Lower lobe of right lung (tissue), 2 donors: ENCODE data around the gene ARHGEF28. TPM values are rescaled to one million over a fixed set of nuclear protein-coding genes. Genes with fewer than 3 reads are reported as not detected.
A peak's percentile ranks its signal among the peaks of the same experiment; 100 is the strongest.

Experiments
- ATAC-seq, 2 donors: fragments of 200-7000 bp; cut with Tn5 transposase; one replicate each; pipeline ENCODE4 v1.9.1; 2020 to 2022; ENCODE audit warnings: mild to moderate bottlenecking in 2 of 2, moderate library complexity in 2 of 2
- DNase-seq: peaks from one replicate; pipeline ENCODE4 v3.0.0-alpha.2; 2020
- H3K27ac ChIP-seq: fragments of 200-600 bp; one replicate; pipeline ENCODE4 v1.8.0; 2022
- H3K27me3 ChIP-seq: fragments of 200-600 bp; one replicate; pipeline ENCODE4 v1.8.0; 2022; ENCODE audit warnings: low read depth
- H3K36me3 ChIP-seq: fragments of 200-600 bp; one replicate; pipeline ENCODE4 v1.8.0; 2022; ENCODE audit warnings: mild to moderate bottlenecking
- H3K4me1 ChIP-seq: fragments of 200-600 bp; one replicate; pipeline ENCODE4 v1.8.0; 2022
- H3K4me3 ChIP-seq: fragments of 200-600 bp; one replicate; pipeline ENCODE4 v1.8.0; 2022; ENCODE audit warnings: mild to moderate bottlenecking
- H3K9me3 ChIP-seq: fragments of 200-600 bp; one replicate; pipeline ENCODE4 v1.8.0; 2022
- CTCF ChIP-seq: fragments of 200-600 bp; IDR thresholded peaks from one replicate; pipeline ENCODE4 v1.8.0; 2022; ENCODE audit warnings: antibody characterized with exemption, mild to moderate bottlenecking
- intact Hi-C: fragments of 100-400 bp; cut with DNase I; formaldehyde crosslinking; loops from one replicate; pipeline ENCODE4 v1.11.0; 2022
- total RNA-seq: library from RNA; stranded (reverse); fragmentation: NEBNext Ultra II Directional; extraction: Animal tissue kit (Norgen Biotek cat#: 25700); gene quantifications from one replicate; pipeline ENCODE4 v1.2.1, GENCODE V29; 2021
- donor health status: DM: no; HTN: yes; CAD: no; lungs with severe emphysema.

The ARHGEF28 gene
- total RNA-seq, 1 donor from 2014 or later, result 30.4 TPM

- ATAC-seq, result no peak
- H3K36me3 ChIP-seq, result no peaks in the 10 kb centered on the region
Observed at GRCh38 chr5:73774924-73775323, 148.9 kb downstream of the ARHGEF28 start.

GRCh38 chr5:73776405-73776804, 150.4 kb downstream of the ARHGEF28 start:
- Histone ChIP-seq H3K27ac (no peak overlapping the region), H3K9me3 (no peaks in the 10 kb centered on the region), H3K4me1 (peaks cover 9% of the 10 kb centered on the region), H3K36me3 (no peaks in the 10 kb centered on the region), H3K4me3 (no peak overlapping the region), H3K27me3 (no peaks in the 10 kb centered on the region)
- DNase-seq (no peak), ATAC-seq (no peak)
- intact Hi-C loops, result no loop called here
- no peak for TF ChIP-seq CTCF

More at GRCh38 chr5:73774924-73775323, 148.9 kb downstream of the ARHGEF28 start:
- H3K4me3 ChIP-seq, result no peak overlapping the region
- intact Hi-C loops, result no loop called here
- TF ChIP-seq CTCF, result no peak
- H3K27ac ChIP-seq, result no peak overlapping the region
- no peaks in the 10 kb centered on the region for H3K27me3 ChIP-seq
- H3K9me3 ChIP-seq, result no peaks in the 10 kb centered on the region
- H3K4me1 ChIP-seq, result peaks cover 7% of the 10 kb centered on the region
- no peak for DNase-seq

GRCh38 chr5:73777192-73777591, 151.2 kb downstream of the ARHGEF28 start:
- Histone ChIP-seq H3K4me3 (no peak overlapping the region), H3K27ac (no peak overlapping the region), H3K36me3 (no peaks in the 10 kb centered on the region), H3K4me1 (peaks cover 9% of the 10 kb centered on the region), H3K27me3 (no peaks in the 10 kb centered on the region), H3K9me3 (no peaks in the 10 kb centered on the region)
- DNase-seq (no peak), ATAC-seq (no peak)
- intact Hi-C loops, result no loop called here
- TF ChIP-seq CTCF, result no peak

GRCh38 chr5:73780302-73781080, 154.5 kb downstream of the ARHGEF28 start:
- Histone ChIP-seq H3K27ac (no peak overlapping the region), H3K27me3 (no peaks in the 10 kb centered on the region), H3K9me3 (no peaks in the 10 kb centered on the region), H3K4me1 (peaks cover 13% of the 10 kb centered on the region), H3K4me3 (no peak overlapping the region), H3K36me3 (no peaks in the 10 kb centered on the region)
- ATAC-seq, result peak; percentile 54
- peak; percentile 47 for DNase-seq
- intact Hi-C loops, result no loop called here
- TF ChIP-seq CTCF, result no peak

- intact Hi-C loops, result no loop called here
- ATAC-seq (no peak), DNase-seq (no peak)
- H3K4me3 ChIP-seq, result no peak overlapping the region
- no peaks in the 10 kb centered on the region for H3K27me3 ChIP-seq
- no peaks in the 10 kb centered on the region for H3K36me3 ChIP-seq
- no peak overlapping the region for H3K27ac ChIP-seq
- no peaks in the 10 kb centered on the region for H3K9me3 ChIP-seq
- H3K4me1 ChIP-seq, result peaks cover 13% of the 10 kb centered on the region
- TF ChIP-seq CTCF, result no peak
Observed at GRCh38 chr5:73781107-73781768, 155.2 kb downstream of the ARHGEF28 start.
